ENCODE measurements around the gene CSE1L.

- TF ChIP-seq CTCF (IDR thresholded peaks at IDR 0.05; ENCODE audit: insufficient read depth, low read depth, low read length) (no peak), EZH2 (IDR thresholded peaks at IDR 0.05; ENCODE audit: insufficient read depth, low read length) (no peak)
Measured at GRCh38 chr20:49052334-49052733, 6.2 kb downstream of the CSE1L start.

Measured in astrocyte (in vitro differentiated cells and primary cell).